Measurements from ENCODE around the gene AEBP1. TPM values are rescaled to one million over a fixed set of nuclear protein-coding genes. Genes with fewer than 3 reads are reported as not detected.

The AEBP1 gene
- total RNA-seq, 2 experiments from 2014 or later: 35.0 to 64.2 TPM

DNA sequence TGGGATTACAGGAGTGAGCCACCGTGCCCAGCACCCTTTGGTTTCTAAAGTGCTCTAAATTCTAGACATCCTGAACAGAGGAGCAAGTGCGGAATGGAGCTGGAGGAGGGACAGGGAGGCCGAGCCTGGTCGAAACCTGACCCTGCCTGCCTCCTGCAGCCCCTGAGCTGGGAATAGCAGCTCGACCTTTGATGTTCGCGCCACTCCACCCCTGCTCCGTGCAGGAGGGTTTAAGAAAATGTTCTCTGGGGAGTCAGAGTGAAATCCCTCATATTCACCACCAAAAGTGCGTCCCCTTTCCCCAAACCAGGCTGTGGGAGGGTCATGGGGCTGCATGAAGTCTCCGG lies 40.6 kb upstream of the AEBP1 start:
- TF ChIP-seq EZH2phosphoT487 (IDR thresholded peaks at IDR 0.05; ENCODE audit: borderline replicate concordance, low read depth, low read length) (no peak), CTCF (conservative IDR thresholded peaks at IDR 0.05; ENCODE audit: low read length) (no peak)
- Histone ChIP-seq H3K4me1 (ENCODE audit: insufficient read depth, low read length, poor library complexity, severe bottlenecking) (peaks cover 17% of the 10 kb centered on the region), H3K9me2 (ENCODE audit: insufficient read depth, low read length) (no peaks in the 10 kb centered on the region), H3K4me3 (ENCODE audit: low read depth, low read length, poor library complexity, severe bottlenecking) (no peak overlapping the region), H2AFZ (ENCODE audit: low read length) (no peak overlapping the region), H4K20me1 (ENCODE audit: insufficient read depth, low read length) (no peaks in the 10 kb centered on the region), H3K9me3 (ENCODE audit: low read length) (no peaks in the 10 kb centered on the region), H3K4me2 (ENCODE audit: low read length) (no peak overlapping the region), H3K36me3 (ENCODE audit: insufficient read depth, low read length) (peaks cover 46% of the 10 kb centered on the region), H3K79me2 (ENCODE audit: insufficient read depth, low read depth, low read length) (no peaks in the 10 kb centered on the region), H3K27ac (ENCODE audit: low read depth, low read length, poor library complexity, severe bottlenecking) (no peak overlapping the region)
- CTCF ChIA-PET (ENCODE audit: unreplicated experiment): no interaction called here
- intact Hi-C loops (cut with micrococcal nuclease; ENCODE audit: unreplicated experiment): no loop called here
- BruUV-seq (replicated peaks): no TSS peak
- POLR2A ChIA-PET: no interaction called here
- DNase-seq (ENCODE audit: low spot score): no peak

GRCh38 chr7:44063894-44064651 lies 40.1 kb upstream of the AEBP1 start:
- Histone ChIP-seq H3K79me2 (ENCODE audit: insufficient read depth, low read depth, low read length) (no peaks in the 10 kb centered on the region), H3K9me2 (ENCODE audit: insufficient read depth, low read length) (no peaks in the 10 kb centered on the region), H3K4me3 (ENCODE audit: low read depth, low read length, poor library complexity, severe bottlenecking) (no peak overlapping the region), H4K20me1 (ENCODE audit: insufficient read depth, low read length) (no peaks in the 10 kb centered on the region), H3K36me3 (ENCODE audit: insufficient read depth, low read length) (peaks cover 40% of the 10 kb centered on the region), H2AFZ (ENCODE audit: low read length) (no peak overlapping the region), H3K27ac (ENCODE audit: low read depth, low read length, poor library complexity, severe bottlenecking) (no peak overlapping the region), H3K4me1 (ENCODE audit: insufficient read depth, low read length, poor library complexity, severe bottlenecking) (peaks cover 11% of the 10 kb centered on the region), H3K4me2 (ENCODE audit: low read length) (no peak overlapping the region), H3K9me3 (ENCODE audit: low read length) (no peaks in the 10 kb centered on the region)
- no peak for DNase-seq (ENCODE audit: low spot score)
- ChIA-PET CTCF (ENCODE audit: unreplicated experiment) (no interaction called here), POLR2A (no interaction called here)
- no TSS peak for BruUV-seq (replicated peaks)
- TF ChIP-seq EZH2phosphoT487 (IDR thresholded peaks at IDR 0.05; ENCODE audit: borderline replicate concordance, low read depth, low read length) (no peak), CTCF (conservative IDR thresholded peaks at IDR 0.05; ENCODE audit: low read length) (no peak)
- intact Hi-C loops (cut with micrococcal nuclease; ENCODE audit: unreplicated experiment): no loop called here

- Histone ChIP-seq H2AFZ (ENCODE audit: low read length) (no peak overlapping the region), H3K27ac (ENCODE audit: low read depth, low read length, poor library complexity, severe bottlenecking) (no peak overlapping the region), H3K4me2 (ENCODE audit: low read length) (no peak overlapping the region), H4K20me1 (ENCODE audit: insufficient read depth, low read length) (no peaks in the 10 kb centered on the region), H3K9me2 (ENCODE audit: insufficient read depth, low read length) (no peaks in the 10 kb centered on the region), H3K79me2 (ENCODE audit: insufficient read depth, low read depth, low read length) (no peaks in the 10 kb centered on the region), H3K4me1 (ENCODE audit: insufficient read depth, low read length, poor library complexity, severe bottlenecking) (peaks cover 7% of the 10 kb centered on the region), H3K4me3 (ENCODE audit: low read depth, low read length, poor library complexity, severe bottlenecking) (no peak overlapping the region), H3K36me3 (ENCODE audit: insufficient read depth, low read length) (peaks cover 32% of the 10 kb centered on the region), H3K9me3 (ENCODE audit: low read length) (no peaks in the 10 kb centered on the region)
- intact Hi-C loops (cut with micrococcal nuclease; ENCODE audit: unreplicated experiment): no loop called here
- TF ChIP-seq CTCF (conservative IDR thresholded peaks at IDR 0.05; ENCODE audit: low read length) (no peak), EZH2phosphoT487 (IDR thresholded peaks at IDR 0.05; ENCODE audit: borderline replicate concordance, low read depth, low read length) (no peak)
- POLR2A ChIA-PET: no interaction called here
- CTCF ChIA-PET (ENCODE audit: unreplicated experiment): no interaction called here
- DNase-seq (ENCODE audit: low spot score): no peak
- no TSS peak for BruUV-seq (replicated peaks)
Measured at GRCh38 chr7:44064791-44065430, 39.2 kb upstream of the AEBP1 start.

Data from OCI-LY7 (cell line).